WTC11 (cell line): ENCODE measurements around the gene FBXO40. TPM values are rescaled to one million over a fixed set of nuclear protein-coding genes. Genes with fewer than 3 reads are reported as not detected.

Experiments used
- ARID4B ChIP-seq: sonication (generic); formaldehyde crosslinking; IDR thresholded peaks from 2 replicates; pipeline ENCODE4 v1.8.0; 2023; ENCODE audit warnings: missing genetic modification reagents, mild to moderate bottlenecking, borderline replicate concordance
- CREB1 ChIP-seq: sonication (generic); formaldehyde crosslinking; IDR thresholded peaks from 2 replicates; pipeline ENCODE4 v1.8.0; 2023; ENCODE audit warnings: mild to moderate bottlenecking, missing genetic modification reagents
- CREM ChIP-seq: sonication (generic); formaldehyde crosslinking; IDR thresholded peaks from 2 replicates; pipeline ENCODE4 v1.8.1; 2022; ENCODE audit warnings: mild to moderate bottlenecking, missing genetic modification reagents, moderate library complexity
- CTCF ChIP-seq: fragments of 200-600 bp; IDR thresholded peaks from 2 replicates; pipeline ENCODE4 v1.8.0; 2022; ENCODE audit warnings: antibody characterized with exemption
- EMX1 ChIP-seq: fragments of 250-450 bp; sonication (Bioruptor Pico); IDR thresholded peaks from 2 replicates; pipeline ENCODE4 v1.8.0; 2021; ENCODE audit warnings: mild to moderate bottlenecking
- ETV6 ChIP-seq: sonication (generic); formaldehyde crosslinking; IDR thresholded peaks from 2 replicates; pipeline ENCODE4 v1.8.1; 2022; ENCODE audit warnings: mild to moderate bottlenecking, missing genetic modification reagents
- JAZF1 ChIP-seq: fragments of 250-450 bp; sonication (Bioruptor Pico); IDR thresholded peaks from 2 replicates; pipeline ENCODE4 v1.9.0; 2021; ENCODE audit warnings: moderate library complexity, mild to moderate bottlenecking, inconsistent platforms
- JUN ChIP-seq: sonication (generic); formaldehyde crosslinking; IDR thresholded peaks from 2 replicates; pipeline ENCODE4 v1.8.0; 2023; ENCODE audit warnings: mild to moderate bottlenecking, missing genetic modification reagents
- KAT7 ChIP-seq: sonication (generic); formaldehyde crosslinking; IDR thresholded peaks from 2 replicates; pipeline ENCODE4 v1.8.1; 2023; ENCODE audit warnings: missing genetic modification reagents, mild to moderate bottlenecking, borderline replicate concordance
- MAX ChIP-seq: sonication (generic); formaldehyde crosslinking; IDR thresholded peaks from 2 replicates; pipeline ENCODE4 v1.8.0; 2022; ENCODE audit warnings: mild to moderate bottlenecking, missing genetic modification reagents
- MXD4 ChIP-seq: fragments of 250-450 bp; sonication (Bioruptor Pico); IDR thresholded peaks from 2 replicates; pipeline ENCODE4 v1.8.0; 2021; ENCODE audit warnings: mild to moderate bottlenecking, moderate library complexity, borderline replicate concordance
- NR2C2 ChIP-seq: sonication (generic); formaldehyde crosslinking; IDR thresholded peaks from 2 replicates; pipeline ENCODE4 v1.8.0; 2022; ENCODE audit warnings: mild to moderate bottlenecking, missing genetic modification reagents
- PRRX2 ChIP-seq: fragments of 250-450 bp; sonication (Bioruptor Pico); IDR thresholded peaks from 2 replicates; pipeline ENCODE4 v1.8.0; 2021; ENCODE audit warnings: mild to moderate bottlenecking
- SP1 ChIP-seq: sonication (generic); formaldehyde crosslinking; conservative IDR thresholded peaks from 2 replicates; pipeline ENCODE4 v1.8.1; 2022; ENCODE audit warnings: missing genetic modification reagents
- TEAD1 ChIP-seq: sonication (generic); formaldehyde crosslinking; IDR thresholded peaks from 2 replicates; pipeline ENCODE4 v1.8.0; 2022; ENCODE audit warnings: mild to moderate bottlenecking, missing genetic modification reagents
- ZBTB43 ChIP-seq: sonication (generic); formaldehyde crosslinking; IDR thresholded peaks from 2 replicates; pipeline ENCODE4 v1.8.1; 2023; ENCODE audit warnings: mild to moderate bottlenecking, missing genetic modification reagents
- ZMAT4 ChIP-seq: fragments of 250-450 bp; sonication (Bioruptor Pico); IDR thresholded peaks from 2 replicates; pipeline ENCODE4 v1.9.0; 2021; ENCODE audit warnings: mild to moderate bottlenecking
- ZNF232 ChIP-seq: sonication (generic); formaldehyde crosslinking; IDR thresholded peaks from 2 replicates; pipeline ENCODE4 v1.8.0; 2022; ENCODE audit warnings: mild to moderate bottlenecking, missing genetic modification reagents
- ZNF281 ChIP-seq: sonication (generic); formaldehyde crosslinking; IDR thresholded peaks from 2 replicates; pipeline ENCODE4 v1.8.0; 2023; ENCODE audit warnings: mild to moderate bottlenecking, missing genetic modification reagents
- ZNF532 ChIP-seq: fragments of 250-450 bp; sonication (Bioruptor Pico); IDR thresholded peaks from 2 replicates; pipeline ENCODE4 v1.9.0; 2021; ENCODE audit warnings: mild to moderate bottlenecking, borderline replicate concordance
- total RNA-seq: library from RNA; stranded (reverse); gene quantifications from 3 replicates; pipeline ENCODE4 v1.2.3, GENCODE V29; 2021

FBXO40 gene
- total RNA-seq, 1 experiment from 2014 or later, result 0.04 TPM

- TF ChIP-seq ARID4B (CRISPR knock-in tag) (no peak), CREM (peak; percentile 65; the same call in 1 of the 2 replicates), SP1 (CRISPR knock-in tag) (peak; percentile 61), TEAD1 (peak; percentile 90; the same call in 1 of the 2 replicates), EMX1 (CRISPR knock-in tag) (no peak), PRRX2 (CRISPR knock-in tag) (no peak), MXD4 (no peak), NR2C2 (0 out of 2 replicates have a peak, but pooled peaks have one; percentile 22), CREB1 (CRISPR knock-in tag) (peak; percentile 23; the same call in 1 of the 2 replicates), ZNF232 (CRISPR knock-in tag) (peak; percentile 52; the same call in 1 of the 2 replicates), CTCF (no peak), KAT7 (CRISPR knock-in tag) (no peak), ZMAT4 (no peak), JAZF1 (no peak), ZNF532 (CRISPR knock-in tag) (peak; percentile 16), ZBTB43 (CRISPR knock-in tag) (0 out of 2 replicates have a peak, but pooled peaks have one; percentile 72), ZNF281 (CRISPR knock-in tag) (peak; percentile 84), JUN (no peak), ETV6 (CRISPR knock-in tag) (peak; percentile 74; the same call in 1 of the 2 replicates), MAX (CRISPR knock-in tag) (peak; percentile 63; the same call in 1 of the 2 replicates)
Measured at GRCh38 chr3:121592856-121593702, at the start of gene FBXO40 (continued).
